ENCODE data around the gene CHKA. TPM values are rescaled to one million over a fixed set of nuclear protein-coding genes. Genes with fewer than 3 reads are reported as not detected.

The CHKA gene
- total and polyA plus RNA-seq, 2 donors (not counting 3 experiments of a cell fraction or from before 2014, with no cell fraction given), result 21.4 to 25.1 TPM

DNA sequence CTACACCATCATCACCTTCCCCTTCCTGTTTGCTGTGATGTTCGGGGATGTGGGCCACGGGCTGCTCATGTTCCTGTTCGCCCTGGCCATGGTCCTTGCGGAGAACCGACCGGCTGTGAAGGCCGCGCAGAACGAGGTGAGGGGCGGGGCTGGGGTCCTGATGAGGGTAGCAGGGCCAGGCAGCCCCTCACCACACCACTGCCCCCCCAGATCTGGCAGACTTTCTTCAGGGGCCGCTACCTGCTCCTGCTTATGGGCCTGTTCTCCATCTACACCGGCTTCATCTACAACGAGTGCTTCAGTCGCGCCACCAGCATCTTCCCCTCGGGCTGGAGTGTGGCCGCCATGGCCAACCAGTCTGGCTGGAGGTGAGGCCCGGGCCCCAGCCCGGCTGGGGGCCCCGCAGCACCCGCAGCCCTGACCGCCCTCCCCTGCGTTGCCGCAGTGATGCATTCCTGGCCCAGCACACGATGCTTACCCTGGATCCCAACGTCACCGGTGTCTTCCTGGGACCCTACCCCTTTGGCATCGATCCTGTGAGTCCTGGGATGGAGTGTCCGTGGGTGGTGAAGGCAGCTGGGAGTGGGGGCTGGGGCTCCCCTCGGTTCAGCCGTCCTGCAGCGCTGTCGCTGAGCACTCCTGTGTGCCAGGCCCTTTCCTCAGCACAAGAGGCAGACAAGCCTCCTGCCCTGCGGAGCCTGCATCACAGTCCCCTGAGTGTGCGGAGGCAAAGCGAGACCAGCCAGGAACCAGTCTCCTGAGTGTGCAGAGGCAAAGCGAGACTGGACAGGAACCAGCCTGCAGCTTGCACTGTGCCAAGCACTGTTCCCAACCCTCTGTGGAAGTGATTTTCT, 73.5 kb downstream of the CHKA start:
- H2AFZ ChIP-seq (ENCODE audit: low read depth, low read length), result no peak overlapping the region
- no peaks in the 10 kb centered on the region for H3K9me1 ChIP-seq (replicated peaks; ENCODE audit: control insufficient read depth, extremely low read depth, insufficient read depth, low read length)
- H4K20me1 ChIP-seq (replicated peaks; ENCODE audit: control insufficient read depth, extremely low read depth, insufficient read depth, low read length), result no peaks in the 10 kb centered on the region
- no peak overlapping the region for H3K27ac ChIP-seq (ENCODE audit: insufficient read depth, low read depth, low read length)
- no peaks in the 10 kb centered on the region for H3K9me3 ChIP-seq (replicated peaks; ENCODE audit: control insufficient read depth, insufficient read depth, low read length)
- no peak overlapping the region for H3K4me2 ChIP-seq (ENCODE audit: insufficient read depth, low read length)
- H3K4me3 ChIP-seq (replicated peaks in 1 of 3; ENCODE audit: insufficient read depth in 1 of 3, low read depth in 1 of 3, low read length in 3 of 3), result no peak overlapping the region
- H3K4me1 ChIP-seq (ENCODE audit: control insufficient read depth, extremely low read depth, insufficient read depth, low read length), result no peaks in the 10 kb centered on the region
- ChIA-PET POLR2A (no interaction called here), CTCF (no interaction called here)
- DNase-seq (ENCODE audit: low read depth, low spot score) (no peak), FAIRE-seq (no peak)
- H3K27me3 ChIP-seq (ENCODE audit: control insufficient read depth in 2 of 2, insufficient read depth in 2 of 2, low read length in 2 of 2), result no peaks in the 10 kb centered on the region
- no peaks in the 10 kb centered on the region for H3K79me2 ChIP-seq (ENCODE audit: control insufficient read depth, insufficient read depth, low read length)
- BruUV-seq (replicated peaks), result no TSS peak
- no peak overlapping the region for H3K9ac ChIP-seq (replicated peaks; ENCODE audit: extremely low read depth, insufficient read depth, low read length)
- TF ChIP-seq POLR2AphosphoS5 (IDR thresholded peaks at IDR 0.05; ENCODE audit: insufficient read depth, low read depth, low read length), result no peak
- no peak for TF ChIP-seq POLR2A (IDR thresholded peaks at IDR 0.05; ENCODE audit: low read depth, low read length)
- TF ChIP-seq, protein P1, sequence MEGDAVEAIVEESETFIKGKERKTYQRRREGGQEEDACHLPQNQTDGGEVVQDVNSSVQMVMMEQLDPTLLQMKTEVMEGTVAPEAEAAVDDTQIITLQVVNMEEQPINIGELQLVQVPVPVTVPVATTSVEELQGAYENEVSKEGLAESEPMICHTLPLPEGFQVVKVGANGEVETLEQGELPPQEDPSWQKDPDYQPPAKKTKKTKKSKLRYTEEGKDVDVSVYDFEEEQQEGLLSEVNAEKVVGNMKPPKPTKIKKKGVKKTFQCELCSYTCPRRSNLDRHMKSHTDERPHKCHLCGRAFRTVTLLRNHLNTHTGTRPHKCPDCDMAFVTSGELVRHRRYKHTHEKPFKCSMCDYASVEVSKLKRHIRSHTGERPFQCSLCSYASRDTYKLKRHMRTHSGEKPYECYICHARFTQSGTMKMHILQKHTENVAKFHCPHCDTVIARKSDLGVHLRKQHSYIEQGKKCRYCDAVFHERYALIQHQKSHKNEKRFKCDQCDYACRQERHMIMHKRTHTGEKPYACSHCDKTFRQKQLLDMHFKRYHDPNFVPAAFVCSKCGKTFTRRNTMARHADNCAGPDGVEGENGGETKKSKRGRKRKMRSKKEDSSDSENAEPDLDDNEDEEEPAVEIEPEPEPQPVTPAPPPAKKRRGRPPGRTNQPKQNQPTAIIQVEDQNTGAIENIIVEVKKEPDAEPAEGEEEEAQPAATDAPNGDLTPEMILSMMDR (IDR thresholded peaks at IDR 0.05; ENCODE audit: extremely low read depth in 1 of 2, insufficient read depth in 1 of 2, low read depth in 1 of 2, low read length in 2 of 2), result no peak
- TF ChIP-seq GATA2 (IDR thresholded peaks at IDR 0.05; ENCODE audit: insufficient read depth, insufficient read length, low read depth, low read length), result no peak
- TF ChIP-seq EZH2 (IDR thresholded peaks at IDR 0.05; ENCODE audit: borderline replicate concordance, low read depth, low read length, severe bottlenecking), result no peak
- TF ChIP-seq, protein P2, sequence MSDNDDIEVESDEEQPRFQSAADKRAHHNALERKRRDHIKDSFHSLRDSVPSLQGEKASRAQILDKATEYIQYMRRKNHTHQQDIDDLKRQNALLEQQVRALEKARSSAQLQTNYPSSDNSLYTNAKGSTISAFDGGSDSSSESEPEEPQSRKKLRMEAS (IDR thresholded peaks at IDR 0.05; ENCODE audit: insufficient read depth, insufficient read length), result no peak
- no peak for TF ChIP-seq FOS (IDR thresholded peaks at IDR 0.05; ENCODE audit: borderline replicate concordance, insufficient read depth, low read length)
- TF ChIP-seq MYC (IDR thresholded peaks at IDR 0.05; ENCODE audit: low read depth, low read length), result no peak
- TF ChIP-seq JUN (IDR thresholded peaks at IDR 0.05; ENCODE audit: borderline replicate concordance, insufficient read depth, insufficient read length, low read depth), result no peak
- peaks cover 4 to 59% of the 10 kb centered on the region in 2 experiments for H3K36me3 ChIP-seq (ENCODE audit: control insufficient read depth in 2 of 2, extremely low read depth in 1 of 2, insufficient read depth in 2 of 2, low read length in 2 of 2)
- dilution Hi-C loops (cut with MboI; ENCODE audit: extremely low pct_ligation_motif_present, low sequenced_read_pairs) (no loop called here), intact Hi-C loops (cut with micrococcal nuclease) (no loop called here)

Measured in endothelial cell of umbilical vein (primary cell).